ENCODE data around the gene CHD9. TPM values are rescaled to one million over a fixed set of nuclear protein-coding genes. Genes with fewer than 3 reads are reported as not detected.
A peak's percentile ranks its signal among the peaks of the same experiment; 100 is the strongest.

Gene CHD9
- total RNA-seq, 6 experiments from 2014 or later = 19.8 to 44.3 (median 30.2) TPM

DNA sequence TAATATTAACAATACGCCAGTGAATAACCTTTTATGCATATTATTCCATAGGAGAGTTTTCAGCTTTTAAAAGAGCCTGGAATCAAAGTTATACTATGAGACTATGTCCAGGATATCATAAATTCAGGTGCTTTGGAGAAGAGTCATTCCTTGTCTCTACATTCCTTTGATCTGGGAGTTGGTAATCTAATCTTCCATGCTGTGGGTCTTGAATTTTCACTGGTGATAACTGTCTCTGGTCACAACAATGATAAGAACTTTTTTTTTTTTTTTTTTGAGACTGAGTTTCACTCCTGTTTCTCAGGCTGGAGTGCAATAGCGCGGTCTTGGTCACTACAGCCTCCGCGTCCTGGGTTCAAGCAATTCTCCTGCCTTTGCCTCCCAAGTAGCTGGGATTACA is 50.8 kb downstream of the CHD9 start:
- H3K27ac ChIP-seq = no peak overlapping the region
- 88% methylated on average over 5 of the region's 5 CpGs for WGBS (ENCODE audit: insufficient coverage, low coverage, low lambda C conversion rate, missing lambda C conversion rate)
- no peaks in the 10 kb centered on the region for H3K27me3 ChIP-seq
- TF ChIP-seq, protein P1, sequence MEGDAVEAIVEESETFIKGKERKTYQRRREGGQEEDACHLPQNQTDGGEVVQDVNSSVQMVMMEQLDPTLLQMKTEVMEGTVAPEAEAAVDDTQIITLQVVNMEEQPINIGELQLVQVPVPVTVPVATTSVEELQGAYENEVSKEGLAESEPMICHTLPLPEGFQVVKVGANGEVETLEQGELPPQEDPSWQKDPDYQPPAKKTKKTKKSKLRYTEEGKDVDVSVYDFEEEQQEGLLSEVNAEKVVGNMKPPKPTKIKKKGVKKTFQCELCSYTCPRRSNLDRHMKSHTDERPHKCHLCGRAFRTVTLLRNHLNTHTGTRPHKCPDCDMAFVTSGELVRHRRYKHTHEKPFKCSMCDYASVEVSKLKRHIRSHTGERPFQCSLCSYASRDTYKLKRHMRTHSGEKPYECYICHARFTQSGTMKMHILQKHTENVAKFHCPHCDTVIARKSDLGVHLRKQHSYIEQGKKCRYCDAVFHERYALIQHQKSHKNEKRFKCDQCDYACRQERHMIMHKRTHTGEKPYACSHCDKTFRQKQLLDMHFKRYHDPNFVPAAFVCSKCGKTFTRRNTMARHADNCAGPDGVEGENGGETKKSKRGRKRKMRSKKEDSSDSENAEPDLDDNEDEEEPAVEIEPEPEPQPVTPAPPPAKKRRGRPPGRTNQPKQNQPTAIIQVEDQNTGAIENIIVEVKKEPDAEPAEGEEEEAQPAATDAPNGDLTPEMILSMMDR (IDR thresholded peaks at IDR 0.05) = no peak
- TF ChIP-seq POLR2A (IDR thresholded peaks at IDR 0.05) = no peak
- intact Hi-C loops (cut with DNase I) = no loop called here
- no peaks in the 10 kb centered on the region for H3K9me3 ChIP-seq
- peaks cover 0 to 5% (median 2%) of the 10 kb centered on the region in 4 donors for H3K4me1 ChIP-seq
- H3K36me3 ChIP-seq = no peaks in the 10 kb centered on the region
- ATAC-seq (no peak), DNase-seq (no peak)
- H3K4me3 ChIP-seq = no peak overlapping the region

DNA sequence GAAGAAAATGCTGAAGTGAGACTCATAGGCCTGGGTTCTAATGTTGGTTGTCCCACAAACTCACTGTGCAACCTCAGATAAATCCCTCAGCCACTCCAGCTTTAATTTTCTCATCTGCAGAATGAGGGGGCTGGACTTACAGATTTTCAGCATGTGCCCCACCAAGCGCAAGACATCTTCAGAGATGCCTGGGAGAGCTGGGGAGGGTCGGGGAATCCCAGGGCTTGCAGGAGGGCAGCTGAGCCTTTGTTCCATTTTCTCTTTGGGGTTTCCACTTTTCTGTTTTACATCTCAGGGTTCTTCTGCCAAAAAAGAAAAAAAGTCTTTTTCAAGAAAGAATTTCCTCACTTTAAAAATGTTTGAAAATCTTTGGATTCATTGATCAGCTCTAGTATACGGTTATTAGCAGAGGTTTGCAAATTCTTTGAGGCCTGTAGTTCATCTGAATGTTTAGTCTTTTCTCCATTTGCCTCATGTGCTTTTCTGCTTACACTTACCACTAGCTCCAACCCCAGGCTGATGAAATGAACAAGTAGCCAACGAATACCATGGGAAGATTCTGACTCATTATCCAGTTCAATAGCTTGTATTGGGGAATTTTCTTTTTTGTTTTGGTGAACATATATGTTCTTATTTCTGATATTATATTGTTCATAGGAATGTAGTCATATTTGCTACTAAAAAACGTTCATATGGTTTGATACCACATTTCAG is 56.4 kb downstream of the CHD9 start:
- Histone ChIP-seq H3K9me3 (no peaks in the 10 kb centered on the region), H3K4me3 (no peak overlapping the region), H3K4me1 (no peaks in the 10 kb centered on the region), H3K27ac (no peak overlapping the region), H3K27me3 (no peaks in the 10 kb centered on the region), H3K36me3 (no peaks in the 10 kb centered on the region)
- TF ChIP-seq, protein P1 (IDR thresholded peaks at IDR 0.05) = no peak
- no peak for TF ChIP-seq POLR2A (IDR thresholded peaks at IDR 0.05)
- intact Hi-C loops (cut with DNase I) = no loop called here
- WGBS (ENCODE audit: insufficient coverage, low coverage, low lambda C conversion rate, missing lambda C conversion rate) = 44% methylated on average over 5 of the region's 5 CpGs
- ATAC-seq (peak in 1 of 4 donors; percentile 38), DNase-seq (no peak)

DNA sequence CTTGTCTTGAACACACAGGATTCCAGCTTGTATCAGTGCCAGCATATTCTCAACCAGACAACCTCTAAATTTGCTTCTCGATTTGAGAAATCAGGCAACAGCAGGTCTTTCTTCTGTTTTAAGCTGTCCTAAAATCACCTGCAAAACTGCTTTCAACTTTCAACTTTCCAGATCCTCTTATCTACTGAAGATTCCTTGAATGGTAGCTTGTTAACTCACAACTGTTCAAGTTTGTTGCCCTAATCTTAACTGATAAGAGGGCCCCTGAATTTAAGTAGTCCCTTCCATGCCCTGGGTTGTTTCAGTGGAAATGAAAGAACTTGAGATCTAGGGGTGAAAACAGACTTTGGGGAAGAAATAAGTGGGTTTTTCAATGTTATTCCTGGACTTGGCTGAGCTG is 57.2 kb downstream of the CHD9 start:
- 6% methylated on average over 1 of the region's 1 CpG for WGBS (ENCODE audit: insufficient coverage, low coverage, low lambda C conversion rate, missing lambda C conversion rate)
- DNase-seq (no peak), ATAC-seq (no peak)
- Histone ChIP-seq H3K9me3 (no peaks in the 10 kb centered on the region), H3K4me3 (no peak overlapping the region), H3K4me1 (no peaks in the 10 kb centered on the region), H3K36me3 (no peaks in the 10 kb centered on the region), H3K27ac (no peak overlapping the region), H3K27me3 (no peaks in the 10 kb centered on the region)
- intact Hi-C loops (cut with DNase I) = no loop called here
- TF ChIP-seq, protein P1 (IDR thresholded peaks at IDR 0.05) = no peak
- no peak for TF ChIP-seq POLR2A (IDR thresholded peaks at IDR 0.05)

DNA sequence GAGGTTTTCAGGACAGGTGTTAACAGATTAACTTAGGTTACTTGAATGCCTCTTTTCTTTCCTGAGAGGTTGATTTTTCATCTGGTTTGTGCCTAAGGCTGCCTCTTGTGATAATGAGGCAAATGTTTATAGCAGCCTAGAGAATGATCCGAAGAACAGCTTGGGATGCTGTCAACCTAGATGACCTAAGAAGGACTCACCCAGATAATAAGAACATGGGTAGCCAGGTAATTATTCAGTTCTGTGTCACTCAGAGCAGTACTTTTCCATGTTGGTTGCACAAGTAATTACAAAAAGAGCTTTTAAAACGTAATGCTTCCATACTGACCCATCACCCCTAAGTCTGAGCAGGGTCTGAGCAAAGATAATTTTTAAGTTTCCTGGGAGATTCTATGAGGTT is 60.3 kb downstream of the CHD9 start:
- Histone ChIP-seq H3K9me3 (no peaks in the 10 kb centered on the region), H3K27ac (no peak overlapping the region), H3K4me3 (no peak overlapping the region), H3K27me3 (no peaks in the 10 kb centered on the region), H3K36me3 (no peaks in the 10 kb centered on the region), H3K4me1 (no peaks in the 10 kb centered on the region)
- no peak for DNase-seq
- 92% methylated on average over 1 of the region's 2 CpGs for WGBS (ENCODE audit: insufficient coverage, low coverage, low lambda C conversion rate, missing lambda C conversion rate)
- ATAC-seq = no peak
- intact Hi-C loops (cut with DNase I) = no loop called here
- TF ChIP-seq, protein P1 (IDR thresholded peaks at IDR 0.05) = no peak
- no peak for TF ChIP-seq POLR2A (IDR thresholded peaks at IDR 0.05)
